ENCODE data around the gene MYBPH.

MYBPH gene, protein sequence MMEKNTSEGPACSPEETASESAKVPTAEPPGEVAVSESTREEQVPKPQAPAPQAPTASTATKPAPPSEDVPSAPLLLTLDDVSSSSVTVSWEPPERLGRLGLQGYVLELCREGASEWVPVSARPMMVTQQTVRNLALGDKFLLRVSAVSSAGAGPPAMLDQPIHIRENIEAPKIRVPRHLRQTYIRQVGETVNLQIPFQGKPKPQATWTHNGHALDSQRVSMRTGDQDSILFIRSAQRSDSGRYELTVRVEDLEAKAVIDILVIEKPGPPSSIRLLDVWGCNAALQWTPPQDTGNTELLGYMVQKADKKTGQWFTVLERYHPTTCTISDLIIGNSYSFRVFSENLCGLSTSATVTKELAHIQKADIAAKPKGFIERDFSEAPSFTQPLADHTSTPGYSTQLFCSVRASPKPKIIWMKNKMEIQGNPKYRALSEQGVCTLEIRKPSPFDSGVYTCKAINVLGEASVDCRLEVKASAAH

DNA sequence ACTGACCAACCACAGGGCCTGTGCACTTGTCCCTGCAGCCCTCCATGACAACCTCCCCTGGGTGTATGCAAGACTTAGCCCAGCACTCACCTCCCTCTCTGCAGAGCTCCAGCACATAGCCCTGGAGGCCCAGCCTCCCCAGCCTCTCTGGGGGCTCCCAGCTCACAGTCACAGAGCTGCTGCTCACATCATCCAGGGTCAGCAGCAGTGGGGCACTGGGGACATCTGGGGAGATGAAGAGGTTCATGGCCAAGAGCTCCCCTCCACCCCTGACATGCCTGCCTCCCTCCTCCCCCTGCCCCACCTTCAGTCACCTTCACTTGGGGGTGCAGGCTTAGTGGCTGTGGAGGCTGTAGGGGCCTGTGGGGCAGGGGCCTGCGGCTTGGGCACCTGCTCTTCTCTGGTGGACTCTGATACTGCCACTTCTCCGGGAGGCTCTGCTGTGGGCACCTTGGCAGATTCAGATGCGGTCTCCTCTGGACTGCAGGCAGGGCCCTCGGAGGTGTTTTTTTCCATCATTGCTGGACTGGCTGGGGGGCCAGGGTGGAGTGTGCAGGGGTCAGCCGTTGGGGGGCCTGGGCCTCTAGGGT is at the start of gene MYBPH:
Gene MYBPH, minus strand, starts transcription at position 590 of the 590 bp plus-strand sequence. Its CDS starts 71 bp downstream, at position 519.
- DNase-seq: no peak

DNA sequence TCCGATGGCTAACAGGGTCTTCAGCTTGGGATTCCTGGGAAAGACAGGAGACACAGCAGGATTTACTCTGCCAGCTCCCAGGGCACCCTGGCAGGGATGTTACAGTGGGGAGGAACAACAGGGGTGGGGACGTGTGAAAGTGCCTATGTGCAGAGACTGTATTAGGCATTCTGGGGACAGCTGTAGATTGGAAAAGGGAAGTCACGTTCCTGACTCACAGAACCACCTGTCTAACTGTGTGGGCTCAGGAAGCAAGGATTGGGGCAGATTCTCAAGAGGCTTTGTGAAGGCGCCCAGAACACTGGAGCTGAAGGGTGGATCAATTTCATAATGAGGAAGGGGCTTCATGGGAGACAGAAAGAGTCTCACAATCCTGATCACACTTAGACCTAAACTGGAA is 49.4 kb upstream of the MYBPH start:
- no peak for DNase-seq

DNA sequence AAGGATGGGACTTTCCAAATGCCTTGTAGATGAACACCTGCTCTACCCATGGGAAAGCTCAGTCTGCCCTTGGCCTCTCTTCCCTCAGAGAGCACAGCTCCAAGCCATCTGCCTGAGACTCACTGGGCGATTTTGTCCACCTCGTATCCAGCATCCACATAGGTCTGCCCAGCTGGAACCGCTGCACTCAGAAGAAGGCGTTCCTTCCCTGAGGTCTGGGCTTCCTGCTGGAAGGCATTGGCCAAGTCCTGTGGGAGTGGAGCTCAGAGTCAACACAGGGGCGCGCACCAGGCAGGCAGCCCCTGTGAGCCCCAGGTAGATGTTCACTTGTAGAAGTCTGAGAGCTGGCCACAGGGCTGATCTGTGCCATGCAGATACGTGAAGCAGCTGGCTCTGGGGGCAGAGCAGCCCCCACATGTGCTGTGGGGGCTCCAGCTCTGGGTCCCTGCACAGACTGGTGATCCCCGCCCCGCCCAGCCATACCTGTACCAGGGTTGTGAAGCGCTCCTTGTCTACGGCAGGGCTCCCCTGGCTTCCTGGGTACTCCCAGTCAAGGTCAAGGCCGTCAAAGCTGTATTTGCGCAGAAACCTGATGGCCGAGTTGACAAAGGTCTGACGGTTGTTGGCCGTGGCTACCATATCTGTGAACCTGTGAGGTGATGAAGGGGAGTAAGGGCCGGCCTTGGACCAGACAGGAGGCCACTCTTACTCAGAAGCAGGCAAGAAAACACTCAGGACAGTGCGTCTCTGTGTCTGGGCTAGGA is 47.6 kb upstream of the MYBPH start:
- no peak for DNase-seq

DNA sequence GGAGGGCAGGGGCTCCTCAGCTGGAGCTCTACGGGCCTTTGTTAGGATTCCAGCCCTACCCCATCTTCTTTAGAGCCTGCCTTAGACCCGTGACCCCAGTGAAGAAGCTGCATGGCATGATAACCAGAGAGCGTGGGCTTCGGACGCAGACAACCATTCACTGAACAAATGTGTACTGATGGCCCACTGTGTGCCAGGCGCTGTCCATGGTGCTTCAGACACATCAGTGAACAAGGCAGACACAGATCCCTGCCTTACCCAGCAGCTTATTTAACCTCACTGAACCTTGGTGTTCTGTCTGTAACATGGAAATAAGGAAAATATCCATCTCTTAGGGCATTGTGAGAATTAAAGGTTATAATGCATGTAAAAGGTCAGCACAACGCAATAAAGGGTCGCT is 44.3 kb upstream of the MYBPH start:
- DNase-seq: no peak

DNA sequence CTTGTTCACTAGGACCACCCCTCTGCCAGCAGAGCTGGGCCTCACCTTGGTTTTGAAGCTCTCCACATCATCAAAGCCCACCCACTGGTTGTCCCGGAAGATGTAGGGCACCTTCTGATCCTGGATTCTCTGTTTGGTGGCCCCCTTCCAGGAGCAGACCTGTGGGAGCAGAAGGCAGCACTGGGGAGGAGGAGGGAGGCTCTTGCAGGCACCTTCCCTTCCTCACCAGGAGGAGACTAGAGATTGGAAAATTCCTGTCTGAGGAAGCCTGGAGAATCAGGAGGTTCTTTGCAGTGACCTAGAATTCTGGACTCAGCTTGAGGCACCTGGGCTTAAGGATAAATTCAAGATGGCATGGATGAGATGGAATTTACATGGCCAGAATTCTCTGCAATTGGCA is 43.5 kb upstream of the MYBPH start:
- DNase-seq: no peak

DNA sequence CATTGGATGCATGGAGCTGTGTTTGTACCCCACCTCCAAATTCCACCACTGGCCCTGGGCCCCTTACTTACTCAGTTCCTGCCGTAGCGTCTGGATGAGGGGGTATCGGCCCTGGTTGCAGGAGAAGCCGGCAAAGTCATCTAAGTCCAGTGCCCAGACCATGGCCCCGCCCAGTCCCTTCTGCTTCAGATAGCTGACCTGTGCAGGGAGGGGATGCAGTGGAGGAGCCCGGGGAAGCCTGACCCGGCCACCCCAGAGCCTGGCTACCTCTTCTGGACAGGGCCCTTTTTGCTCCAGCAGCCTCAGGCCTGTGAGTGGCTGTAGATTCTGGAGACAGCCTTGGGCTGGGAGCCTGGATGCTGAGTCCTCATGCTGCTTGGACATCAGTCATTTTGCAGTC is 42.0 kb upstream of the MYBPH start:
- no peak for DNase-seq

DNA sequence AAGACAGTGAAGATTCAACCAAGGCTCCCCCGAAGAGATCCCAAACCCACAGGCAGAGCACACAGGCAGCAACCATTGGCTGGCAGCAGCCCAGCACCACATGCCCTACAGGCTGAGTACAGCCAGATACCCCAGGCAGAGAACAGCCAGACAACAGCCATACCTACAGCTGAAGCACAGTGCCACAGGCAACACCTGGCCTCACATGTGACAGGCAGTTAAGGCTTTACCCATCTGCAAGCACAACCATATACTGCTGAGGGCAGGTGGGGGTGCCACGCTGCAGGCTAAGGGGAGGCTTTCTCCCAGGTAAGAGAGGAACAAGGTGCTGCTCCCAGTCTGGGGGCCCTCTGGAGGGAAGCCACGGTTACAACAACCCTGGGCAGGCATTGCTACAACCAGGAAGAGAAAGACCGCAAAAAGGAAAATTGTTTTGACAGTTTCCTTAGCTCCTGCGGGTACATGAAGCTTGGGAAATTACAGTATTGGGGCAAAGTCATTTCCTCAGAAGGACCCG is 41.6 kb upstream of the MYBPH start:
- no peak for DNase-seq

DNA sequence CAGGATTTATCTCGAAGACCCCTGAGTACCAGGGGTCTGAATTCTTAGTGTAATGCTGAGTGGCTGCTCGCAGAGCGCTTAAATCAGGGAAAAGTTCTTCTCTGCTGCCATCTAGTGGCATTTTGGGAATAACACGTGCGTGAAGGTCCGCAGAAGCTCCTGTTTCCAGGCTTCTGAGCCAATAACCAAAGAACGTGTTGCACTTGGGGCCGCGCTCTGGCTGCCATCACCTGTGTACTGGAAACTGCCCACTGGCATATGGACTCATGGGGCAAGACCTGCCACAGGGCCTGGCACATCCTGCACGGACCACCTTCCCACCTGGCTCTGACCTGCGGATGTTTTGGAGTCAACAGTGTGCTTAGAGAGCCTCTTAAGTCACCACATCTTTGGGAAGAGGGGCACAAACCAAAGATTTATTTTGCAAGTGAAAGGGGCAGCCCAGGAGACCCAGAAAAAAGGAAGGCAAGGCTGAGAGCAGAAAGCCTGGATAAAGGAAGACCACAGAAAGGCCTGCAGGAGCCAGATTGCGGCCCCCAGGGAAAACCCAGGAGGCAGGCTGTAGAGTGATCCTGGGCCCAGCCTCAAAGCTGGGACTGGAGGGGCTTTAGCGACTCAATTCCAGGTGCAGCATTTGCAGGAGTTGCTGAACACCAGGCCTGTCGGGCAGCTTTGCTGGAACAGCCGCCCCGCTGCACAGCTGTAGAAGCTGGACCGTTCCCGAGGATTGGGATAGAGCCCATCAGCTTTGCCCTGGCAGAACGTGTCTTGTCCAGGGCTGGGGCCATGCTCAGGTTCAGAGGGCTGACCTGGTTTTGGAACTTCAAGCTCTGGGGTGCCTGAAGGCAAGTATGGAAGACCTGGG is 40.9 kb upstream of the MYBPH start:
- peak; percentile 50 for DNase-seq

DNA sequence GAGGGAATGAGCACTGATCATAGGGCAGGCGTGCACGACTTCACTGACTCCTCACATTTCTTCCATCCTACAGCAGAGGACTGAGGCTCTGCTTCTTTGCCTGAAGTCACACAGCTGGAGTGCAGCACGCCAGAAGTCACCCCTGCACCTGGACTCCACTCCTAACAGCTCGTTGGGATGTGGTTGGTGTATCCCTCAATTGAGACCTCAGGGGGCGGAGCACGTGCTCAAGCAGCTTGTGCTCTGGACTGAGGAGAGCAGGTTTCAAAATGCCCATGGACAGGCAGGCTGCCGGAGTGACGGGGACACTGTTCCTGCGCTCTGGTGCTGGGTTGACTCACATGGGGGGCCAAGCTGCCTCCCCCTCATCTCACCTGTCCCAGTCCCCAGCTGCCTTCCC is 39.9 kb upstream of the MYBPH start:
- DNase-seq: no peak

DNA sequence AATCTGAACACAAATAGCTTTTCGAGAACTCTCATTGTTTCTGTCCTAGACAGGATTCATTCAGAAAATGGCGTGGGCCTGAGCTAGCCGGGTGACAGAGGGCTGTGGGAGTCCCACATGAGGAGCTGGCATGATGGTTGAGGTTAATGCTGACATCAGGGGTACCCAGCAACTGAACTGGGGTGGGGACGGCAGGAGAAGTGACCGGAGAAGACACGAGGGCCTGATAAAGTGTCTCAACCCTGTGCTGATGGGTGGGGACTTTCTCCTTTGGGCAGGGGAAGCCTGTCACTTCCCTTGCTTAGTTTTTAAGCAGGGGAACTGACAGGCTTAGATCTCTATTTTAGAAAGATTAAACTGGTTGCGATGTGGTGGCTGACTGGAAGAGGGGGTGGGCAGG is 39.2 kb upstream of the MYBPH start:
- no peak for DNase-seq

DNA sequence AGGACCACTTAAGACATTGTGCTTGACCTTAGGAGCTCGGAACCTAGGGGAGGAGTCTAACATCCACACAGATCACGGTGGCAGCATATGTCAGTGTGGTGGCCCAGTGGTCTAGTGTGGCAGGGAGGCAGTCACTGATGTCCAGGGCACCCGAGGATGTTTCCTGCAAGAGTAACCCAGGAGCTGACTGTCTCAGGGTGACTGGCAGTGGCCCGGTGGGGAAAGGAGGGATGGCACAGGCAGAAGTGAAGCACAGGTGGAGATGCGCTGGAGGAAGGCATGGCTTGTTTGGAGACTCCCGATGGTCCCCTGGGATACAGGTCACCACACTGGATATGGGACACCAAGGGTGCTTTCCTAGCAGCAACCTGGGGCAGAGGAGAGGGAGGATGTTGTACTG is 37.5 kb upstream of the MYBPH start:
- no peak for DNase-seq

DNA sequence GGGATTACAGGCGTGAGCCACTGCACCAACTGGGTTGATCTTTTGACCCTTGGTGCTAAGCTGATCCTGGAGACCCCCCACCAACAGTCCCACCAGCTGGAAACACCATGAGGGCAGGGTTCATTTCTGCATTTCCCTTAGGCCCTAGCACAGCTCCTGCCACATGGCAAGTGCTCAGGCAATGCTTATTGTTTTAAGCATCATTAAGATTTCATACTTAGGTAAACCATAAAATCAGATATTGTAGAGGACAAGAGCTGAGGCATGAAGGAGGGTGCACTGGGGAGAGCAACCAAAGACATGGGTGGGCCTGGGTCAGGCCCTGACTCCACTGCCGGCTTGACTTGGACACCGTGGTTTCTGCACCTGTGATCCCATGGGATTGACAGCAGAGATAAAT is 36.2 kb upstream of the MYBPH start:
- no peak for DNase-seq

DNA sequence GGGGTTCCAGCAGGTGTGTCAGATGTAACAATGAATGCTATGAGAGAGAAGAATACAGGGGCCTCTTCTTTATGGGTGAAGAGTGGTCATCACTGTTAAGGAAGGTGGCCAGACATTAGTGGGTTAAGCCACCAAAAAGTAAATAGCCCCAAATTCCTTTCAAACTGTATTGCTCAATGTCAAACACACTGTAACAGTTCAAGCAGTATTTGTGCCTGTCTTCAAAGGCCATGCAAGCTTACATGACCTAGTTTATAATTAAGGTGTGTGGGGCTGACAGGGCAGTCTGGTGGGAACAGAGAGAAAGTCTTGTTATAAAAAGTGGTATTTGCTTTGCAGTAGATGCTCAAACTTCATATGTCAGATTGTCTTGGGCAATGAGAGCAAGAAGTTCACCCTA is 35.4 kb upstream of the MYBPH start:
- no peak for DNase-seq

DNA sequence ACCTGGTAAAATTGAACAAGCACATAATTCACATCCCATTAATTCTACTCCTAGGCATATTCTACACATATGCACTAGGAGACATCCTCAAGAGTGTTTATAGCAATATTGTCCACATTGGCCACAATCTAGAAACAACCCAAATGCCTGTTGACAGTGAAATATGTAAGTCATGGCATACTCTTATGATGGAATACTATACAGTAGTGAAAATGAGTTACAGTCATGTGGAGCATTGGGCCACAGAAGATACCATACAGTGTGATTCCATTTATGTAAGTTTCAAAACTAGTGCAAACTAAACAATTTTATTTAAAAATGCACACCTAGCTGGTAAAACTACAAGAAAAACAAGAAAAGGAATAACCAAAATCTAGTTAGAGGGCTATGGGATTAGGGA is 34.7 kb upstream of the MYBPH start:
- DNase-seq: no peak

DNA sequence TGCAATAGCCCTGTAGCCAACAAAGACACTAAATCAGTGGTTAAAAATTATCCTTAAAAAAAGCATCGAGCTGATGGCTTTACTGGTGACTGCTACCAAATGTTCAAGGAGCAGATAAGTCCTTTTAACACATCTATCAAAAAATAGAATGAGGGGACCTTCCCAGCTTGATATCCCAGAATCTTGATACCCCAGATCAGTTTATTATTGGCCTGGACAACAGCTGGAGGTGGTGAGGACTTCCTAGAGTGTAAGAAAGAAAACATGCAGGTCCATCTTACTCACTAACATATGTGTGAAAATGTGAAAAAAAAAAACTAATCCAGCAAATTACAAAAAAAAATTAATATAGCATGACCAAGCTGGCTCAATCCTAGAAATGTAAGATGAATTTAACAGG is 32.6 kb upstream of the MYBPH start:
- DNase-seq: no peak

DNA sequence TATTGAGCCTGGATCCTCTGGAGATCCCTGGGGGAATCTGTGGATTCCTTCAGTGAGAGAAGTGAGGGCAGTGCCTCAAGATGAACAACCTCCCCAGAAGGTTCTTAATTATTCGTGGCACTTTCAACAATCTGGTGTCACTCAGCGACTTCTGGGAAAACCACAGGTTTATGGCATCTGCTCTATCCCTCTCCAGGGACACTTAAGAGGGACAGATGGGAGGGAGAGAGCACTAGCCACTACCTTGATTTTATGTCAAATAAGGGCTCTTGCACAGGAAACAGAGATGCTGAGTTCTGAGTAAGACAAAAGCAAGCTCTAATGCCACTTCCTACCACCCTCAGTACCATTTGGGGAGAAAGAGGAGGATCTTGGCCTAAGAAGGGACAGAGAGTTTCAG is 32.1 kb upstream of the MYBPH start:
- no peak for DNase-seq

DNA sequence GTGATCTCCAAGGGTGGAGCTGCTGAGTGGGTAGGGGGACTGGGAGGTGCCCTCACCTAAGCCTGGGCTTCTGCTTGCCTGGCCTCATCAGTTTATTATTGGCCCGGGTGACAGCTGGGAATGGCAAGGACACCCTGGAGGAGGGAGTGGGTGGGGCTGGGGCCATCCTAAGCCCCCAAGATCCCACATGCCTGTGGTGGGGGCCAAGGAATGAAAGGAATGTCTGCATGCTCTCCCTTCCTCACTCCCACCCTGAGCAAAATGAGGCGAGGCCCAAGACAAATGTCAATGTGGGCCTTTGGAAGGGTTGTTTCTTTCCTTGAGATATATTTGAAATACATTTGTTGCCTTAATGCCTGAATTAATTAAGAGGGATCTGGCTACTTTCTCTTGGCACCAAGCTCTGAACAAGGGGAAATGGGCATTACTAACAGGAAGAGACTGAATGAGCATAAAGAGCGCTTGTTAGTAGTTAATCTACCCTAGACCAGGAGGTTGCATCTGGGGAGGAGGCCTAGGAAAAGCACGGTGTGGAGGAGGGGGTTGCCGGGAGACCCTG is 30.6 kb upstream of the MYBPH start:
- DNase-seq: no peak

DNA sequence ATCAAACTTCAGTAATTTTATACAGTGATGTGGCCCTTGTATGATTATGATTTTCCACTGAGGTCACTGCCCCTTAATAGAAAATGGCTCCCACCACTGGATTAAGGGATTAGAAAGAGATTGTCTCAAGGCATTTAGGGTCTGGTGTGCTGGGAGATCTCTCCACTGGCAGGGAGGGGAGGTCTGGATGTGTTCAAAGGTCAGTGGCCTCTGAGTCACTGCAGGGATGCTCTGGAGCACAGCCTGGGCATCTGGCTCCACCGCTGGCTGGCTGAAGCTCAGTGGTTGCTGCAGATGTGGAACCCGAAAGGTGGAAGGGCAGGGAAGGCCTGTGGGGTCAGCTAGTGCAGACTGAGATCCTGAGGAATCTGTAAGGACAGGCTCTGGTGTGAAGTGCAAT is 29.1 kb upstream of the MYBPH start:
- DNase-seq: no peak

DNA sequence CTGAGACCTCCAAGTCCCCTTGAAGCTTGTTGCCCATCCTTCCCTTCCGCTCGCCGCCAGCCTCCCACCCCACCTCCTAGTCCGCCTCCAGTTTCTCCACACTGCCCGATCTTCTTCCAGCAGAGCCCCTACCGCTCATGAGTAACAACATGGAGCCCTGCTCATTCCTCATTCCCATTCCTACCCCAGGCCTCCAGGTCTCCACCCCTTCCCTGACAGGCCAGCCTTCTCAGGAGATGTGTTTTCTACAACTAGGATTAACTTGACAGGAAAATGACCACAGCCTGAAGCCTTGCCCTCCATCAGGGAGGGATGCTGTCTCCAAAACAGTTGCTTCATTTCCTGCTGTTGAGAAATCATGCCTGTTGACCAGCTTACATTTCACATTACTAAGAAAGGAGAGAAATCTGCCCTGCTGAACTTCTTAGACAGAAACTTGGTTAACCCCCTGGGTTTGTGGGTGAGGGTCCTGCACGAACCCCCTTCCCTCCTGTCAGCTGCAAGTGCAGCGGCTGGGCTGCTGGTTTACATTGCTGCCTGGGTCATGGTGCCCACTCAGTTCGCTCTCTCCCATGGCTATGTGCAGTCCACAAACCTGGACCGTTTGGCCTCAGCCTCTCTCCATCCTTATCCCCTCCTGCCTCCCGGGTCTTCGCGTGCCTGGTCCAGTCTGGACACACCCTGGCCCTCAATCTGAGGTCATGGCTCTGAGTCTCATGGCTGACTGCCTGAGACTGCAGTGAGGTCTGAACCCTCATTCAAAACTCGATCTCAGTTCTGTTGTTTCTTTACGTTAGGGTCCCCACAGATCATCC is 27.0 kb upstream of the MYBPH start:
- DNase-seq: no peak

DNA sequence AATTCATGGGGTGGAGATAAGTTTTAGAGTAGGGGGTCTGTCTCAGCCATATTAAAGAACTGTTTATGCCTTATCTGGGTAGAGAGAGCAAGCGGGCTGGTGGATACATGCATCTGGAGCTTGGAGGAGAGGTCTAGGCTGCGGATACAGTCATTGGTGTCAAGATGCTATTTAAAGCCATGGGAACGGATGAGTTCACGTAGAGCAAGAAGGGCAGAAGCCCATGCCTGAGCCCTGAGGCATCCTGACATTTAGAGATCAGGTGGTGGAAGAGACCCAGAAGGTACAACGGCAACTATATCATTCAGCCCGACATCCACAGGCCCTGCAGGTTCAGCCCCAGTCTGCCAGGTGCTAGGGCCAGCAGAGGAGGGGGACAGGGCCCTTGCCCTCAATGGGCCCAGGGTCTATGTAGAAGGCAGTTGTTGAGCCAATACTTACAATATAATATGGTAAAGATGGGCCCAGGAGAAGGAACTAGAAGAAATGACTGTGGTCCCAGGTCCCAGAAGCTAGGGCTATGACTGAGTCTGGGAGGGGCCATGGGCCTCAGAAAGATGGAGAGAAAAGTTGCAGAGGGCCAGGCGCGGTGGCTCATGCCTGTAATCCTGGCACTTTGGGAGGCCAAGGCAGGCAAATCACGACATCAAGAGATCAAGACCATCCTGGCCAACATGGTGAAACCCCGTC is 26.0 kb upstream of the MYBPH start:
- DNase-seq: no peak

DNA sequence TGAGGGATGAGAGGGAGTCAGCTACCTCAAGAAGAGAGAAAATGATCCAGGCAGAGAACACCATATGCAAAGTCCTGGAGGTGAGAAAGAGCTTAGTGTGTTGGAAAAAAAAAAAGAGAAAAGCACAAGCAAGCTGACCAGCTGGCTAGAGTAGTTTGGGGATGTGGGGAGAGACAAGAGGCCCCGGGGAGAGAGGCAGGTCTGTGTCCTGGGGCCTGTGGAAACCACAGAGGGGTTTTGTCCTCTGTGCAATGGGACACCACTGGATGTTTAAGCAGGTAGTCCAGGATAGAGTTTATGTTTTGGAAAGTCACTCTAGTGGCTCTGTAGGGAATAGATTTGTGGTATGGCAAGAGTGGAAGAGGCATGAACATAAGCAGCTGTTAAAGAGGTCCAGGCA is 25.3 kb upstream of the MYBPH start:
- no peak for DNase-seq
